HG02938 (cell line): ENCODE results near the gene CARMIL1.

ENCODE experiments used
- ATAC-seq: cut with Tn5 transposase; IDR thresholded peaks from one replicate; pipeline ENCODE4 v1.9.1; 2021; ENCODE audit warnings: mild to moderate bottlenecking, moderate library complexity; ENCODE audit not compliant: unreplicated experiment

The CARMIL1 gene

GRCh38 chr6:25497383-25498040 is 218.3 kb downstream of the CARMIL1 start:
- ATAC-seq, result no peak

DNA sequence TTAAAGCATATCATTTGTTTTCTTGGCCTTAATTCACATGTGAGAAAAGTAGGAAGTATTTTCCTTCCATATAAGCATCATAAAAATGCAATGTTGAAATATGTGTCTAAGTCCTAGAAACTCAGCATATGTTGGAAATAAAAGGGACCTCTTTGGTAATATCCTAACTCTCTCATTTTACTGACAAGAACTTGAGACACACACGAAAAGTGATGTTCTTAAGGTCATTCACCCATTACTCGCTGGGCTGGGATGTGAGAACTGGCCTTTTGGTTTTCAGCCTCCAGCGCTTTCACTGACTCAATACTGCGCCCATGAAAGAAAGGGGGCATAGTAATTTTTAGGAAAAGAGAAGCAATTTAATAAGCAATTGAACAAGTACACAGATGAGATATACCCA is 219.3 kb downstream of the CARMIL1 start:
- no peak for ATAC-seq

DNA sequence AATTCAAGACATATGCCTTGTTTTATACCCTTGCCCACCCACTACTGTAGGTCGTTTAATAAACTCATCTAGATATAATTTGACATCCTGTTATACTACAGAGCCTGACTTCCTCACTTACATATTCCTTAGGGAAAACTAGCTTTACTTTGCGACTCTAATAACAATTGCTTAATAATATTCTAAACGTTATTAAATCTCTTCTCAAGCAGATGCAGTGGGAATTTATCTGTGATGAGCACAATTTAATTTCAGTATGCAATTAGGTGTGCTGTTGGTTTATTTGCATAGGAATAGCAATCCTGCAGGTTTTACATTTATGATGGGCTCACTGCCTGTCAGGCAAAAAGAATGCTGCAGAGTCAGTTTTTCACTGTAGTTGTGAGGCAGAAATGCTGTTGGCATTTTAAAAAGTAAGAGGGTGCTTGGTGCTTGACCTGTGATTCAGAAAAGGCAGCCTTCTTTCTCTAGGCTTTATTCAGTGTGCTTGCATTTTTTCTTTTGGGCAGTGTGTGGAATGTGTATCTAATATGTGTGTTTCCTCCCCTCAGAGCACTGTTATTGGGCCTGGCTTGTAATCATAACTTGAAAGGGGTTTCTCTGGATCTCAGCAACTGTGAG is 220.6 kb downstream of the CARMIL1 start:
- ATAC-seq, result no peak

- no peak for ATAC-seq
Observed at GRCh38 chr6:25503686-25504085, 224.5 kb downstream of the CARMIL1 start.

DNA sequence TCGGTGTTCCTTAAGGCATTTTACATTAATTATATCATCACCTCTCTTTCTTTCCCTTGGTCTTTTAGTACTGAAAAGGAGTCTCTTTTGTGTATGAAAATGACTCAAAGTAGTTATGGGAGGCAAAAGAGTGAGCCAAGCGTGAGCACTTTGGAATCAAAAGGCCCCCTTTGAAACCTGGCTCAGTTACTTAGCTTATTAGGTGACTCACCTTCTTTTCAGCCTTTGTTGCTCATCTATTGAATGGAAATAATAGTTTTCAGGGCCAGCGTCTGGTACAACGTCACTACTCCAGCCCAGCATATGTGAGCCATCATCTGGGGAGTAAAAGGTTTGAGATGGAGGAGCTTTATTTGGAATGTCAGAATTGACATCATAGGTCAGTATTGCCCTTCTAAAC is 225.5 kb downstream of the CARMIL1 start:
- no peak for ATAC-seq

DNA sequence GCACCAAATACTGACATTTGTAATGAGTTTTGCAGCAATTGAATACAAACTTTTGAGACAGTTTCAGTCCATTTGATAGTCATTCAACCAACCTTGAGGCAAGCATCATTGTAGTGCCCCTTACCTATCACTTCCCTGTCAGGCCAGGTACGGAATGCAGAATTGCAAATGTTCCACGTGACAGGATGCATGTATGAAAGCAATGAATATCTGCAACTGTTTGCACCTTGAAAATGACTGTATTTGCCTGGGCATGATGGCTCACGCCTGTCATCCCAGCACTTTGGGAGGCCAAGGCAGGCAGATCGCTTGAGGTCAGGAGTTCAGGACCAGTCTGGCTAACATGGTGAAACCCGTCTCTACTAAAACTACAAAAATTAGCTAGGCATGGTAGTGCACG is 226.8 kb downstream of the CARMIL1 start:
- ATAC-seq, result no peak

- no peak for ATAC-seq
Observed at GRCh38 chr6:25508051-25508450, 228.9 kb downstream of the CARMIL1 start.

- ATAC-seq, result no peak
Observed at GRCh38 chr6:25511376-25511775, 232.2 kb downstream of the CARMIL1 start.

DNA sequence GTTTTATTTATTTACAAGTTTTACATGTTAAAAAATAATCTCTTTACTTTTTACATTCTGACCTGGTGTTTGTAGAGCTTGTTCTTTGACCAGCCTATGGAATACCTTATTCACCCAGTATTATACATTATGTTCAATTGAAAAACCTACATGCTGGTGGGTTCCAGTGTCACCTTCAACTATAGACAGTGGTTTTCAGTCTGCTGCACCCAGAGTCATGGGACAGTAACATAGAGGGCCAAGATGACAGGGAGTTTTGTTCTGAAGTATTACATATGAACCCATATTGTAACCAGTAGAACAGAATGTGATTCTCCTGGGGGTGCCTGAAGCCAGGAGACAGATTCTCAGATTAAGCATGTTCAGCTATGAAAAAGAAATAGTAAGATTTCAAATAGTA is 233.4 kb downstream of the CARMIL1 start:
- ATAC-seq, result no peak

- no peak for ATAC-seq
Observed at GRCh38 chr6:25519856-25520255, 240.7 kb downstream of the CARMIL1 start.

GRCh38 chr6:25524542-25524941 is 245.4 kb downstream of the CARMIL1 start:
- no peak for ATAC-seq

DNA sequence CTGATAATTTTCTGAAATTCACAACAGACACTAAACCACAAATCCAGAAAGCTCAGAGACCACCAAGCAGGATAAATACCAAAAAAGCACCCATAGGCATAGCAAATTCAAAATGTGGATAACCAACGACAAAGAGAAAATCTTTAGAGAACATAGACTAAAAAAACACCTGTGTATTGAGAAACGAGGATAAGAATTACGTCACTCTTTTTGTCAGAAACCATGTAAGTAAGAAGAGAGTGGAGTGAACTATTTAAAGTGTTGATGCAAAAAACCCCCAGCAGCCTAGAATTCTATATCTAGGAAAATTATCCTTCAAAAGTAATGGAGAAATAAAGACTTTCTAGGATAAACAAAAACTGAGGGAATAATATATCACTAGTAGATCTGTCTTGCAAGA is 245.9 kb downstream of the CARMIL1 start:
- no peak for ATAC-seq

- ATAC-seq, result no peak
Observed at GRCh38 chr6:25534942-25535631, 255.9 kb downstream of the CARMIL1 start.

DNA sequence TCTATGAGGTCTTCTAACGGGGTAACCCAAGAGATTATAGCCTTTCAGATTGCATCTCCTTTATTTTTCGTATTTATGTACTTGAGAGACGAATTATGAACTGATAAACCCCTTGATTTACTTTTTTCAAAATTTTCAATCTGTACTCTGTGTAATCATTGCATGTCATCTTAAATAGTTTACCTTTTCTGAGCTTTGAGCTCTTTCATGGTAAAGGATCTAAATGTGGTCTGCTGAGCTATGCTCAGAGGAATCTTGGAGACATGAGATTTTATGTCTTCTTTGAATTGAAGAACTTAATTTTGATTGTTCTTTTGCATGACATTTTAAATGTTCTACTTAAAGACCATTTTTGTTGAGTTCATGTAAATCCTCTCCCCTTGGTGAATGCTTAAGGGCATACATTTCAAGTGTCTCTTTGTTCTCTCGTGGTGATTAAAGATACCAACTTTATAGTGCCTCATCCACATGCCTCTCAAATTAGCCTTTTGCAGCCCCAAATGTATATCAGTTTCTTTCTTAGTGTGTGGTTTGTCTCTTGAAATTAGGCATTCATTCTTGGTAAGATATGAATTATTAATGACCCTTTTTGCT is 256.6 kb downstream of the CARMIL1 start:
- ATAC-seq, result no peak

DNA sequence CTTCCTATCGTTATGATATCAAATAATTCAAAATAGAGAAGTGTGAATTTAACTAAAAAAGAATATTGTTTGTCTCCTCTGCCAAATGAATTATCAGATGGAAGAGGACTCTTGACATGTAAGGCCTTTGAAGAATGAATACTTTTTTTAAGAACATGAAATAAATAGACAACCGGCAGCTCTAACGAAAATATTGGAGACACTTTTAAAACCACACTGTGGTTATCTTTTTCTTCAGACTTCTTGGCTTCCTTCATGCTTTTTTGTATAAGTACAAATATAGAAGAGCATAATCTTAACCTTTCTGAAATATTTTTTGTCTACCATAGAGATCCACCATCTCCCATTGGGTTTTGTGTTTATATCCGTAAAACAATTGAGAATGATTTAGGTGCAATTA is 257.6 kb downstream of the CARMIL1 start:
- no peak for ATAC-seq

DNA sequence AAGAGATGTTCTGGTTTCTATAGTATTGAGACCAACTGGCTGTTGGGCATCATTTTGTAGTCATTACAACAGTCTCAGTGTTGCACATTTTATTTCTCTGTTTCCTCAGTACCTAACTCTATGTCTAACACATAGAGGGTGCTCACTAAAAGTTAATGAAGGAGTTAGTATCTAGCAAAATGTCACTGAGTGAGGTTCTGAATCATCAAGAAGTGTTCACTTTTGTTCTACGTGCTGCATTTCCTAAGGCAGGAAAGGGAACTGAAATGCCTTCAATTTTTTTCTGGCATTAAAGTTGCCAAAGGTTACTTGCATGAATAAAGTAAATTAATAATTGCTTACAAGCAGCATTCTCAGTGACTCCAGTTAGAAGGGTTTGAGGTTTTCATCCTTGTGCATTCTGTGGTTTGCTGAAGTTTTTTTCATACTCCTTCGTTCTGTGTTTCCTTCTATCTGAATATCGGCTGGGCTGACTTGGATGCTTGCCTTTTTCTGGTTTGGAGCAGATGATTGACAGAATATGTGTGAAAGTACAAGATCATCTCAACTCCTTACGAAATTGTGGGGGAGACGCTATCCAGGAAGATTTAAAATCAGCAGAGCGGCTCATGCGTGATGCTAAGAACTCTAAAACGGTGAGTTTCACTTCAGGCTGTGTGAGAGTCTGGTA is 258.3 kb downstream of the CARMIL1 start:
- ATAC-seq, result no peak

DNA sequence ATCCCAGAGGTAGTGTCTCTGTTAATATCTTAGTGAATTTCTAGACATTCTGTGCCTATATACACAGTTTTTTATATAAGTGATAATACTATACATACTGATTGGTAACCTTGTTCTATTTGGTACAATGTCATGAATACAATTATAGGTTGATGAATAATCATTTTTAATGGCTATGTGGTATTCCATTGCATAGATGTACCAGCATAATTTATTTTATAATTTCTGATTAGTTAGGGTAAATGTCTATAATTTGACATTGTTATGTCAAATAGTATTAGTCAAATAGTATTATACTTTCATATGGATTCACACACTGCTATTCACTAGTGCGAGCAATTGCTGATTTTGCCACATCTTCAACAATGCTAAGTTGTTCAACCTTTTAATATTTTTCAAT is 262.1 kb downstream of the CARMIL1 start:
- no peak for ATAC-seq

DNA sequence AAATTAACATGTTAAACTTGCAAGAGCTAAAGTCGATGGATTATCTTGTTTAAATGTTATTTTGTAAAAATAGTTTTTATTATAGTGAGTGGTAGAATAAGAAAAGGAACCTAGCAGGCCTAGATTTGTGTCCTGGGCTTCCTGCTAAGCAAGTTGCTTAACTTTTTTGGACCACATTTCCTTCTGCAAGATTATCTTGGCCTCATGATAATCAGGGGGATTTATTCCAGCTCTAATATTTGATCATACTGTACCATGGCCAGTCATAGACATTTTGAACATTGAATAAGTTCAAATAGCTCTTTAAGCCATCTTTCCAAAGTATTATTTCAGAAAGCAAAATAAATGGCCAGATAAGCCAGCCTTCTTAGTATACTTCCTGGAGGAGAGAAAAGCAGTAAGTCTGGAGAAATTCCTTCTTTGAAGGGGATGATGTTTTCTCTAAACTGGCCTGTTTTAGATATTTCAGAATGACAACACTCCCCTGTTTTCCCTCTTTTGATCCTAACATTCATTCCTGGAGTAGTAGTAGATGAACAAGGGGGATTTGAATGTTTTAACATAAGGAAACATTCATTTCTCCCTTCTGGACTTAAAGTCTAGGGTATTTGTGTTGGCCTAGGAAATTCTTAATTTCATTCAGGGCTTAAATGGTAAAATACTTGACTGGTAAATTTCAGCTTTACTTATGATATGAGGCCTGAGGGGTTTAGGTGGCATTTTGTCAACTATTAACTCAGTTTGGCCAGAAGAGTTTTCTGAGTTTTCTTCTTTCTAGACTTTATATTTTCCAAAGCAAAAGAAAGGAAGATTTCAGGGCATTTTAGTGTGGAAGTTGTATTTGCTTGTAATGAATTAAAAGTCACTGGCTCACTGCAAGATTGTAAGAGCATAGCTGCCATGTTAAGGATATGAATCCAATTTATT is 264.1 kb downstream of the CARMIL1 start:
- no peak for ATAC-seq

DNA sequence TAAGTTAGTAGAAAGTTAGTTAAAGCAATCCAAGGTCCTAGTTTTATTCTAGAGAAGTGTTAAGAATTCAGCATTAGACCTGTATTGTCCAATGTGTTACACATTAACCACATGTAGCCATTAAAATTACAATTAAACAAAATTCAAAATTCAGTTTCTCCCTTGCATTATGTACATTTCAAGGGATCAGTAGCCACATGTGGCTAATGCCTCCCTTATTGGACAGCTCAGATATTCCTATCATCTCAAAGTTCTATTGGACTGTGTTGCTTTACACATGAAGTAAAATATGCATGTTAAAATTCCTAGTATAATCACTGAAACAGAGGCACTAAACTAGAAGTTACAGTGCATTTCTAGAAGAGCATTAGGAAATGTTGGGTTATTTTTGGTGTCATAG is 265.7 kb downstream of the CARMIL1 start:
- ATAC-seq, result no peak

- ATAC-seq, result no peak
Observed at GRCh38 chr6:25547797-25548196, 268.6 kb downstream of the CARMIL1 start.
